Measurements from ENCODE around the gene MUC20.

DNA sequence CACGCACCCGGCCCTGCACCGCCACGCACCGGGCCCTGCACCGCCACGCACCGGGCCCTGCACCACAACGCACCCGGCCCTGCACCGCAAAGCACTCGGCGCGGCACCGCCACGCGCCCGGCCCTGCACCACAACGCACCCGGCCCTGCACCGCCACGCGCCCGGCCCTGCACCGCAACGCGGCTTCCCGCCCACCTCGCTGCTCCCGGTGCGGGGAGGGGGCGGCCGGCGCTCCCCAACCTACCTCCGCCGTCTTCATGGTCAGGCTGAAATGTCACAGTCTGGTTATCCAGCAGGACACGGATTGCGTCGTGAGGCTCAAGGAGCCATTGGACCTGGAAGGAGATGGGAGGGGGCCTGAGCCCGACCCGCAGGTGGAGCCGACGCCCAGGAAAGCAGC lies 41.8 kb downstream of the MUC20 start:
- no peak for TF ChIP-seq ZFX (IDR thresholded peaks at IDR 0.05)
- TF ChIP-seq, protein P1, sequence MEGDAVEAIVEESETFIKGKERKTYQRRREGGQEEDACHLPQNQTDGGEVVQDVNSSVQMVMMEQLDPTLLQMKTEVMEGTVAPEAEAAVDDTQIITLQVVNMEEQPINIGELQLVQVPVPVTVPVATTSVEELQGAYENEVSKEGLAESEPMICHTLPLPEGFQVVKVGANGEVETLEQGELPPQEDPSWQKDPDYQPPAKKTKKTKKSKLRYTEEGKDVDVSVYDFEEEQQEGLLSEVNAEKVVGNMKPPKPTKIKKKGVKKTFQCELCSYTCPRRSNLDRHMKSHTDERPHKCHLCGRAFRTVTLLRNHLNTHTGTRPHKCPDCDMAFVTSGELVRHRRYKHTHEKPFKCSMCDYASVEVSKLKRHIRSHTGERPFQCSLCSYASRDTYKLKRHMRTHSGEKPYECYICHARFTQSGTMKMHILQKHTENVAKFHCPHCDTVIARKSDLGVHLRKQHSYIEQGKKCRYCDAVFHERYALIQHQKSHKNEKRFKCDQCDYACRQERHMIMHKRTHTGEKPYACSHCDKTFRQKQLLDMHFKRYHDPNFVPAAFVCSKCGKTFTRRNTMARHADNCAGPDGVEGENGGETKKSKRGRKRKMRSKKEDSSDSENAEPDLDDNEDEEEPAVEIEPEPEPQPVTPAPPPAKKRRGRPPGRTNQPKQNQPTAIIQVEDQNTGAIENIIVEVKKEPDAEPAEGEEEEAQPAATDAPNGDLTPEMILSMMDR (conservative IDR thresholded peaks at IDR 0.05) = no peak
